Keratinocyte (primary cell): ENCODE measurements around the gene NCBP2. TPM values are rescaled to one million over a fixed set of nuclear protein-coding genes. Genes with fewer than 3 reads are reported as not detected.

ENCODE experiments used
- DNase-seq: peaks from one replicate; pipeline ENCODE4 v3.0.0-alpha.2; 2011; ENCODE audit warnings: low read depth, missing footprints, low spot score
- FAIRE-seq: peaks from 2 replicates; lab custom pipeline; 2011; peaks lifted over from hg19 to GRCh38; lab: Jason Lieb, UNC
- H2AFZ ChIP-seq: 2 replicates; pipeline ENCODE4 v1.6.0; 2012; ENCODE audit warnings: low read length, control low read depth, inconsistent platforms; ENCODE audit not compliant: control insufficient read depth
- H3K27ac ChIP-seq: 2 replicates; pipeline ENCODE4 v1.5.1; 2011; ENCODE audit warnings: low read length; ENCODE audit not compliant: control insufficient read depth, insufficient read depth
- H3K27me3 ChIP-seq: 3 replicates; pipeline ENCODE4 v1.6.0; 2011; ENCODE audit warnings: low read length; ENCODE audit not compliant: control insufficient read depth, insufficient read depth; ENCODE audit errors: extremely low read depth
- H3K36me3 ChIP-seq, 2 experiments: 2 replicates in 1 of 2; 3 replicates in 1 of 2; pipeline ENCODE4 v1.5.1; 2011; ENCODE audit warnings: low read length in 2 of 2, mild to moderate bottlenecking in 1 of 2; ENCODE audit not compliant: control insufficient read depth in 2 of 2, insufficient read depth in 2 of 2; ENCODE audit errors: extremely low read depth in 1 of 2
- H3K4me1 ChIP-seq: 3 replicates; pipeline ENCODE4 v1.5.1; 2011; ENCODE audit warnings: low read length; ENCODE audit not compliant: control insufficient read depth, insufficient read depth; ENCODE audit errors: extremely low read depth
- H3K4me2 ChIP-seq: 3 replicates; pipeline ENCODE4 v1.6.0; 2011; ENCODE audit warnings: low read depth, low read length; ENCODE audit not compliant: control insufficient read depth, insufficient read depth; ENCODE audit errors: extremely low read depth
- H3K4me3 ChIP-seq, 3 experiments: fragments of 200-600 bp in 1 of 3; sonication (generic) in 1 of 3; 2 replicates in 2 of 3; 3 replicates in 1 of 3; pipeline ENCODE4 v1.5.1; 2011 to 2016; ENCODE audit warnings: low read length in 3 of 3, mild to moderate bottlenecking in 3 of 3, control low read depth in 2 of 3, inconsistent platforms in 1 of 3, low read depth in 1 of 3, mixed read lengths in 1 of 3, mixed run types in 1 of 3, moderate library complexity in 1 of 3; ENCODE audit not compliant: control insufficient read depth in 2 of 3, insufficient read depth in 2 of 3; ENCODE audit errors: extremely low read depth in 1 of 3
- H3K79me2 ChIP-seq: 2 replicates; pipeline ENCODE4 v1.6.0; 2012; ENCODE audit warnings: low read length; ENCODE audit not compliant: control insufficient read depth, insufficient read depth
- H3K9ac ChIP-seq: 3 replicates; pipeline ENCODE4 v1.6.0; 2011; ENCODE audit warnings: low read length; ENCODE audit not compliant: control insufficient read depth, insufficient read depth; ENCODE audit errors: extremely low read depth
- H3K9me1 ChIP-seq: 3 replicates; pipeline ENCODE4 v1.6.0; 2011; ENCODE audit warnings: low read length; ENCODE audit not compliant: control insufficient read depth, insufficient read depth; ENCODE audit errors: extremely low read depth
- H3K9me3 ChIP-seq: 2 replicates; pipeline ENCODE4 v1.5.1; 2012; ENCODE audit warnings: low read depth, low read length; ENCODE audit not compliant: control insufficient read depth
- H4K20me1 ChIP-seq: 3 replicates; pipeline ENCODE4 v1.6.0; 2011; ENCODE audit warnings: low read length; ENCODE audit not compliant: control insufficient read depth, insufficient read depth; ENCODE audit errors: extremely low read depth
- EZH2 ChIP-seq: IDR thresholded peaks from one replicate; pipeline ENCODE4 v1.6.1; 2012; ENCODE audit warnings: inconsistent platforms, mild to moderate bottlenecking, low read length, moderate library complexity
- dilution Hi-C: fragments of 300-500 bp; cut with MboI; formaldehyde crosslinking; loops from one replicate; pipeline ENCODE4 v1.7.0; 2020; ENCODE audit warnings: low sequenced_read_pairs; ENCODE audit not compliant: extremely low pct_ligation_motif_present
- polyA plus RNA-seq, 5 experiments: library from polyadenylated mRNA; depleted of rRNA in 3 of 5; stranded (reverse) in 3 of 5; stranded (forward) in 1 of 5; unstranded in 1 of 5; fragments of >200 nt; gene quantifications; 1 replicate in 1 of 5; 2 replicates in 3 of 5; 3 replicates in 1 of 5; pipeline versions ENCODE4 v1.2.1 to v1.2.3, GENCODE V29; 2011 to 2012; ENCODE audit warnings: missing spikeins in 2 of 5, low read depth in 1 of 5, low replicate concordance in 1 of 5
- TF ChIP-seq, protein P1 (sequence below), 3 experiments: IDR thresholded peaks in 1 of 3; conservative IDR thresholded peaks in 1 of 3; optimal IDR thresholded peaks in 1 of 3; 2 replicates in 2 of 3; 3 replicates in 1 of 3; pipeline versions ENCODE3 to v1.5.1; 2011; ENCODE audit warnings: low read length in 3 of 3, mild to moderate bottlenecking in 3 of 3, moderate library complexity in 2 of 3, control low read depth in 1 of 3, inconsistent platforms in 1 of 3; ENCODE audit not compliant: insufficient read depth in 2 of 3; ENCODE audit errors: extremely low read depth in 1 of 3

Gene NCBP2
- polyA plus RNA-seq, 1 donor (not counting 4 experiments of a cell fraction or from before 2014, with no cell fraction given): 71.4 TPM

DNA sequence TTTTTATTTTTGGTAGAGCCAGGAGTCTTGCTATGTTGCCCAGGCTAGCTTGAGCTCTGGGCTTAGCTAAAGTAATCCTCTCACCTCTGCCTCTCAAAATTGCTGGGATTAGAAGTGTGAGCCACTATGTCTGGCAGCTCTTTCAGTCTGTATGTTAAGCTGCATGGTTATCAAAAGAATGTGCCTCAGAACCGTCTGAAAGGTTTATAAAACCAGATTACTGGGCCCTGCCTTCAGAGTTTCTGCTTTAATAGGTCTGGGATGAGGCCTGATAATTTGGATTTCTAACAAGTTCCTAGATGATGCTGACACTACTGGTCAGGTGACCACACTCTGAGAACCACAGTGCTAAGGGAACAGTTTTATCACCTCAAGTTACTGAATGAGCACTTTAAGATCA lies 40.0 kb downstream of the NCBP2 start:
- Histone ChIP-seq H3K79me2 (peaks cover 4% of the 10 kb centered on the region), H3K4me3 (no peak overlapping the region), H3K4me2 (no peak overlapping the region), H3K36me3 (peaks cover 15 to 23% of the 10 kb centered on the region in 2 experiments), H2AFZ (no peak overlapping the region), H3K27me3 (no peaks in the 10 kb centered on the region), H3K4me1 (no peaks in the 10 kb centered on the region), H4K20me1 (no peaks in the 10 kb centered on the region), H3K9me3 (no peaks in the 10 kb centered on the region), H3K9me1 (no peaks in the 10 kb centered on the region), H3K9ac (no peak overlapping the region), H3K27ac (no peak overlapping the region)
- DNase-seq (no peak), FAIRE-seq (no peak)
- TF ChIP-seq EZH2: no peak
- TF ChIP-seq, protein P1, sequence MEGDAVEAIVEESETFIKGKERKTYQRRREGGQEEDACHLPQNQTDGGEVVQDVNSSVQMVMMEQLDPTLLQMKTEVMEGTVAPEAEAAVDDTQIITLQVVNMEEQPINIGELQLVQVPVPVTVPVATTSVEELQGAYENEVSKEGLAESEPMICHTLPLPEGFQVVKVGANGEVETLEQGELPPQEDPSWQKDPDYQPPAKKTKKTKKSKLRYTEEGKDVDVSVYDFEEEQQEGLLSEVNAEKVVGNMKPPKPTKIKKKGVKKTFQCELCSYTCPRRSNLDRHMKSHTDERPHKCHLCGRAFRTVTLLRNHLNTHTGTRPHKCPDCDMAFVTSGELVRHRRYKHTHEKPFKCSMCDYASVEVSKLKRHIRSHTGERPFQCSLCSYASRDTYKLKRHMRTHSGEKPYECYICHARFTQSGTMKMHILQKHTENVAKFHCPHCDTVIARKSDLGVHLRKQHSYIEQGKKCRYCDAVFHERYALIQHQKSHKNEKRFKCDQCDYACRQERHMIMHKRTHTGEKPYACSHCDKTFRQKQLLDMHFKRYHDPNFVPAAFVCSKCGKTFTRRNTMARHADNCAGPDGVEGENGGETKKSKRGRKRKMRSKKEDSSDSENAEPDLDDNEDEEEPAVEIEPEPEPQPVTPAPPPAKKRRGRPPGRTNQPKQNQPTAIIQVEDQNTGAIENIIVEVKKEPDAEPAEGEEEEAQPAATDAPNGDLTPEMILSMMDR (optimal IDR thresholded peaks at IDR 0.05 in 1 of 3, IDR thresholded peaks at IDR 0.05 in 1 of 3, conservative IDR thresholded peaks at IDR 0.05 in 1 of 3; ENCODE audit: extremely low read depth in 1 of 3, insufficient read depth in 2 of 3, low read length in 3 of 3): no peak
- dilution Hi-C loops: no loop called here

DNA sequence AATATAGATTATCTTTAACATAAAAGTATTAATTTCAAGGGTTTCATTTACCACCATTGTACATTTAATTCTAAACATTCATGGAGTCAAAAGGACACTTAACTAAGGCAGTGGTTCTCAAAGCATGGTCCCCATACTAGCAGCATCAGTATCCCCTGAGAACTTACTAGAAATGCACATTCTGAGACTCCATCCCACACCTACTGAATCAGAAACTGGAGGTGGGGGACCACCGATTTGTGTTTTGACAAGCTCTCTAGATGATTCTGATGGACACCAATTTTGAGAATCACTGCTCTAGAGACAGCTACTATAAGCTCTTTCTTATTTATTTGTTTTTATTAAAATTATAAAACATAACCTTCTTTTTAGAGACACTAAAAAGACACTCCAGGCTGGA lies 40.6 kb downstream of the NCBP2 start:
- Histone ChIP-seq H3K36me3 (peaks cover 15 to 23% of the 10 kb centered on the region in 2 experiments), H3K9me3 (no peaks in the 10 kb centered on the region), H3K79me2 (peaks cover 9% of the 10 kb centered on the region), H2AFZ (no peak overlapping the region), H3K4me3 (no peak overlapping the region), H3K27me3 (no peaks in the 10 kb centered on the region), H3K27ac (no peak overlapping the region), H3K9ac (no peak overlapping the region), H3K4me1 (no peaks in the 10 kb centered on the region), H4K20me1 (no peaks in the 10 kb centered on the region), H3K4me2 (no peak overlapping the region), H3K9me1 (no peaks in the 10 kb centered on the region)
- FAIRE-seq: no peak
- dilution Hi-C loops: no loop called here
- DNase-seq: no peak
- TF ChIP-seq, protein P1 (optimal IDR thresholded peaks at IDR 0.05 in 1 of 3, IDR thresholded peaks at IDR 0.05 in 1 of 3, conservative IDR thresholded peaks at IDR 0.05 in 1 of 3; ENCODE audit: extremely low read depth in 1 of 3, insufficient read depth in 2 of 3, low read length in 3 of 3): no peak
- TF ChIP-seq EZH2: no peak
